K562 (cell line): ENCODE results near the gene PATL1. TPM values are rescaled to one million over a fixed set of nuclear protein-coding genes. Genes with fewer than 3 reads are reported as not detected.

ENCODE experiments used
- EZH2 ChIP-seq: IDR thresholded peaks from 2 replicates; pipeline ENCODE4 v1.6.1; 2012; ENCODE audit warnings: low read depth, mild to moderate bottlenecking, inconsistent platforms, low read length, borderline replicate concordance
- FOS ChIP-seq: IDR thresholded peaks from 3 replicates; pipeline ENCODE4 v1.6.1; 2011; ENCODE audit not compliant: insufficient read length; ENCODE audit errors: extremely low read depth
- HDAC6 ChIP-seq: IDR thresholded peaks from 2 replicates; pipeline ENCODE4 v1.6.1; 2012; ENCODE audit warnings: low read depth, mild to moderate bottlenecking, control low read depth, inconsistent platforms, low read length, moderate library complexity
- LCOR ChIP-seq: sonication (generic); formaldehyde crosslinking; IDR thresholded peaks from 2 replicates; pipeline ENCODE4 v1.8.0; 2022; ENCODE audit warnings: mild to moderate bottlenecking, missing genetic modification reagents
- NCOA1 ChIP-seq: fragments of 450-650 bp; IDR thresholded peaks from 2 replicates; pipeline ENCODE4 v1.6.1; 2016; ENCODE audit warnings: low read depth
- POLR2AphosphoS5 ChIP-seq: IDR thresholded peaks from 2 replicates; pipeline ENCODE4 v1.6.1; 2011; ENCODE audit warnings: mild to moderate bottlenecking, low read depth, low read length, moderate library complexity; ENCODE audit not compliant: control insufficient read depth, insufficient read depth
- RBM34 ChIP-seq: fragments of 200-400 bp; formaldehyde crosslinking; IDR thresholded peaks from 2 replicates; pipeline ENCODE4 v1.6.1; 2018; ENCODE audit warnings: low read length, borderline replicate concordance; ENCODE audit not compliant: insufficient read depth
- SOX6 ChIP-seq: fragments of 450-650 bp; IDR thresholded peaks from 2 replicates; pipeline ENCODE4 v1.6.1; 2014; ENCODE audit warnings: mild to moderate bottlenecking
- TCFL5 ChIP-seq: fragments of 250-450 bp; sonication (Bioruptor Pico); conservative IDR thresholded peaks from 2 replicates; pipeline ENCODE4 v1.6.1; 2021; ENCODE audit warnings: mild to moderate bottlenecking, moderate library complexity, matching md5 sums
- polyA plus RNA-seq, 8 experiments: library from polyadenylated mRNA; depleted of rRNA in 4 of 8; stranded (reverse) in 5 of 8; unstranded in 3 of 8; fragments of >200 nt; fragmentation: Nextera tagmentation in 2 of 8; fragmentation: Illumina TruSeq in 1 of 8; extraction: Ambion mirVana in 2 of 8; extraction: Trizol in 1 of 8; gene quantifications; 2 replicates each; pipeline versions ENCODE4 v1.2.1 to v1.2.3, GENCODE V29; 2011 to 2014; ENCODE audit warnings: inconsistent platforms in 1 of 8, missing spikeins in 1 of 8
- total RNA-seq, 7 experiments: library from RNA; depleted of rRNA in 6 of 7; stranded (reverse); fragments of >200 nt in 6 of 7; fragmentation: Illumina TruSeq in 2 of 7; extraction: Trizol in 2 of 7; gene quantifications; 2 replicates each; pipeline versions ENCODE4 v1.2.1 to v1.2.3, GENCODE V29; 2011 to 2021; ENCODE audit warnings: low replicate concordance in 1 of 7
- TF ChIP-seq, protein P1 (sequence below): sonication (generic); formaldehyde crosslinking; IDR thresholded peaks from 2 replicates; pipeline ENCODE4 v1.9.0; 2022; ENCODE audit warnings: mild to moderate bottlenecking, missing genetic modification reagents
- TF ChIP-seq, protein P2 (sequence below): sonication (generic); formaldehyde crosslinking; IDR thresholded peaks from 2 replicates; pipeline ENCODE4 v1.8.0; 2022; ENCODE audit warnings: mild to moderate bottlenecking, missing genetic modification reagents
- TF ChIP-seq, protein P3 (sequence below): fragments of 450-650 bp; IDR thresholded peaks from one replicate; pipeline ENCODE4 v1.6.1; 2018; ENCODE audit warnings: mild to moderate bottlenecking, moderate library complexity; ENCODE audit not compliant: partially characterized antibody
- TF ChIP-seq, protein P4 (sequence below), 2 experiments: fragments of 450-650 bp in 1 of 2; sonication (generic) in 1 of 2; formaldehyde crosslinking in 1 of 2; IDR thresholded peaks; 2 replicates each; pipeline versions ENCODE4 v1.7.1 to v1.9.0; 2016 to 2022; ENCODE audit warnings: inconsistent platforms in 1 of 2, mild to moderate bottlenecking in 1 of 2, missing genetic modification reagents in 1 of 2

The PATL1 gene
- total and polyA plus RNA-seq, 9 of the 15 experiments (the other 6 are each of a cell fraction or from before 2014, with no cell fraction given) = 3.2 to 48.0 (median 16.4) TPM

DNA sequence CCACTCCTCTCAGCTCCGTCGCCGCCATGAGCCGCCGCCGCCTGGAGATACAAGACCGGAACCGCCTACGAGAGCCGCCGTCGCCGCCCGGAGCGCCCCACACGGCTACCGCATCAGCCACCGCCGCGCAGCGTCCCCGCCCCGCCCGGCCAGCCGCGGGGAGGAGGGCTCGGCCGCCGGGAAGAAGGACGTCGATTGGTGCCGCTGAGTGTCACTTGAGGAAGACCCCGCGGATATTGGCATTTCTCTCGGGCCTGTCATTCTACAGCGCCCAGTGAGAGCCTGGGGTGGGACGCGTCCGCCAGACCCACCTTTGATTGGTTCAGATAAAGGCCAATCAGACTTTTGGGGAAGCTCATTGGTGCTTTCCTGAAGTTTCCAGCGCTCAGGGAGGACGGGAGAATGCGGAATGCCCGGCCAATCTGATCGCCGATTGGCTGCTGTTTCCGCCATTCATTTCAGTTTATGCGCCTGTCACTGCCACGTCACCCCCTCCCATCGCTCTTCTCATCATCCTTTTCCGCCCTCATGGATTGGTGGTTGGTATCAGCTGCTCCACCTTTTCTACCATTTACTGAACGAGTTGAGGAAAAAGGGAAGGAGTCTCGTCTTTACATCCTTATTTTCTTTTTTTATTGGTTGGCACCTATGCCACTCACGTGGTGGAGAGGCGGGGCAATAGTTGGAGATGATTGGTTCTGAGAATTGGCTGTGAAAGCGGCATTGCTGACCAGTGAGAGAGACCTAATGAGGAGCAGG, 53.0 kb downstream of the PATL1 start, which contains the start of gene OSBP (continued):
- TF ChIP-seq, protein P1, sequence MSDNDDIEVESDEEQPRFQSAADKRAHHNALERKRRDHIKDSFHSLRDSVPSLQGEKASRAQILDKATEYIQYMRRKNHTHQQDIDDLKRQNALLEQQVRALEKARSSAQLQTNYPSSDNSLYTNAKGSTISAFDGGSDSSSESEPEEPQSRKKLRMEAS = no peak
- TF ChIP-seq LCOR (CRISPR knock-in tag) (no peak), FOS (peak; percentile 100), SOX6 (peak; percentile 26), TCFL5 (CRISPR knock-in tag) (no peak), NCOA1 (no peak), HDAC6 (no peak), EZH2 (no peak), RBM34 (no peak), POLR2AphosphoS5 (peak; percentile 44; the same call in 1 of the 2 replicates)
- TF ChIP-seq, protein P2, sequence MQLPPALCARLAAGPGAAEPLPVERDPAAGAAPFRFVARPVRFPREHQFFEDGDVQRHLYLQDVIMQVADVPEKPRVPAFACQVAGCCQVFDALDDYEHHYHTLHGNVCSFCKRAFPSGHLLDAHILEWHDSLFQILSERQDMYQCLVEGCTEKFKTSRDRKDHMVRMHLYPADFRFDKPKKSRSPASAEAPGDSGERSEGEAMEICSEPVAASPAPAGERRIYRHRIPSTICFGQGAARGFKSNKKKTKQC (CRISPR knock-in tag) = 0 out of 2 replicates have a peak, but pooled peaks have one; percentile 39
- TF ChIP-seq, protein P3, sequence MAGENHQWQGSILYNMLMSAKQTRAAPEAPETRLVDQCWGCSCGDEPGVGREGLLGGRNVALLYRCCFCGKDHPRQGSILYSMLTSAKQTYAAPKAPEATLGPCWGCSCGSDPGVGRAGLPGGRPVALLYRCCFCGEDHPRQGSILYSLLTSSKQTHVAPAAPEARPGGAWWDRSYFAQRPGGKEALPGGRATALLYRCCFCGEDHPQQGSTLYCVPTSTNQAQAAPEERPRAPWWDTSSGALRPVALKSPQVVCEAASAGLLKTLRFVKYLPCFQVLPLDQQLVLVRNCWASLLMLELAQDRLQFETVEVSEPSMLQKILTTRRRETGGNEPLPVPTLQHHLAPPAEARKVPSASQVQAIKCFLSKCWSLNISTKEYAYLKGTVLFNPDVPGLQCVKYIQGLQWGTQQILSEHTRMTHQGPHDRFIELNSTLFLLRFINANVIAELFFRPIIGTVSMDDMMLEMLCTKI = no peak
- TF ChIP-seq, protein P4, sequence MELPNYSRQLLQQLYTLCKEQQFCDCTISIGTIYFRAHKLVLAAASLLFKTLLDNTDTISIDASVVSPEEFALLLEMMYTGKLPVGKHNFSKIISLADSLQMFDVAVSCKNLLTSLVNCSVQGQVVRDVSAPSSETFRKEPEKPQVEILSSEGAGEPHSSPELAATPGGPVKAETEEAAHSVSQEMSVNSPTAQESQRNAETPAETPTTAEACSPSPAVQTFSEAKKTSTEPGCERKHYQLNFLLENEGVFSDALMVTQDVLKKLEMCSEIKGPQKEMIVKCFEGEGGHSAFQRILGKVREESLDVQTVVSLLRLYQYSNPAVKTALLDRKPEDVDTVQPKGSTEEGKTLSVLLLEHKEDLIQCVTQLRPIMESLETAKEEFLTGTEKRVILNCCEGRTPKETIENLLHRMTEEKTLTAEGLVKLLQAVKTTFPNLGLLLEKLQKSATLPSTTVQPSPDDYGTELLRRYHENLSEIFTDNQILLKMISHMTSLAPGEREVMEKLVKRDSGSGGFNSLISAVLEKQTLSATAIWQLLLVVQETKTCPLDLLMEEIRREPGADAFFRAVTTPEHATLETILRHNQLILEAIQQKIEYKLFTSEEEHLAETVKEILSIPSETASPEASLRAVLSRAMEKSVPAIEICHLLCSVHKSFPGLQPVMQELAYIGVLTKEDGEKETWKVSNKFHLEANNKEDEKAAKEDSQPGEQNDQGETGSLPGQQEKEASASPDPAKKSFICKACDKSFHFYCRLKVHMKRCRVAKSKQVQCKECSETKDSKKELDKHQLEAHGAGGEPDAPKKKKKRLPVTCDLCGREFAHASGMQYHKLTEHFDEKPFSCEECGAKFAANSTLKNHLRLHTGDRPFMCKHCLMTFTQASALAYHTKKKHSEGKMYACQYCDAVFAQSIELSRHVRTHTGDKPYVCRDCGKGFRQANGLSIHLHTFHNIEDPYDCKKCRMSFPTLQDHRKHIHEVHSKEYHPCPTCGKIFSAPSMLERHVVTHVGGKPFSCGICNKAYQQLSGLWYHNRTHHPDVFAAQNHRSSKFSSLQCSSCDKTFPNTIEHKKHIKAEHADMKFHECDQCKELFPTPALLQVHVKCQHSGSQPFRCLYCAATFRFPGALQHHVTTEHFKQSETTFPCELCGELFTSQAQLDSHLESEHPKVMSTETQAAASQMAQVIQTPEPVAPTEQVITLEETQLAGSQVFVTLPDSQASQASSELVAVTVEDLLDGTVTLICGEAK (IDR thresholded peaks at IDR 0.05) = peak; percentile 83
- TF ChIP-seq, protein P4 (CRISPR knock-in tag; IDR thresholded peaks at IDR 0.05) = no peak
